ENCODE results near the gene NARS2.

Gene NARS2

GRCh38 chr11:78405805-78406204 is 168.9 kb downstream of the NARS2 start:
- no peak for DNase-seq

GRCh38 chr11:78403781-78404180 is 170.9 kb downstream of the NARS2 start:
- no peak for DNase-seq

GRCh38 chr11:78402847-78403246 is 171.8 kb downstream of the NARS2 start:
- no peak for DNase-seq

GRCh38 chr11:78400702-78401101 is 174.0 kb downstream of the NARS2 start:
- no peak for DNase-seq

GRCh38 chr11:78400116-78400515 is 174.5 kb downstream of the NARS2 start:
- no peak for DNase-seq

- no peak for DNase-seq
Observed at GRCh38 chr11:78399136-78399535, 175.5 kb downstream of the NARS2 start.

GRCh38 chr11:78398715-78399114 is 175.9 kb downstream of the NARS2 start:
- DNase-seq = no peak

- no peak for DNase-seq
Observed at GRCh38 chr11:78397398-78397797, 177.3 kb downstream of the NARS2 start.

- DNase-seq = no peak
Observed at GRCh38 chr11:78395597-78395996, 179.1 kb downstream of the NARS2 start.

GRCh38 chr11:78392854-78393253 is 181.8 kb downstream of the NARS2 start:
- DNase-seq = no peak

- no peak for DNase-seq
Observed at GRCh38 chr11:78391424-78391823, 183.2 kb downstream of the NARS2 start.

- DNase-seq = no peak
Observed at GRCh38 chr11:78390809-78391208, 183.9 kb downstream of the NARS2 start.

GRCh38 chr11:78386215-78386941 is 188.3 kb downstream of the NARS2 start:
- no peak for DNase-seq

Data from T1000 (cell line).